WERI-Rb-1 (cell line): ENCODE data around the gene LMX1A.
A peak's percentile ranks its signal among the peaks of the same experiment; 100 is the strongest.

Experiments
- DNase-seq: peaks from one replicate; pipeline ENCODE4 v3.0.0-alpha.2; 2020
- H3K27ac ChIP-seq: fragments of 250-450 bp; sonication (Bioruptor Pico); 2 replicates; pipeline ENCODE4 v1.5.1; 2020; ENCODE audit warnings: mild to moderate bottlenecking, moderate library complexity
- H3K27me3 ChIP-seq: fragments of 250-450 bp; sonication (Bioruptor Pico); 2 replicates; pipeline ENCODE4 v1.5.1; 2021; ENCODE audit warnings: mild to moderate bottlenecking, low read depth, moderate library complexity; ENCODE audit not compliant: insufficient read depth, severe bottlenecking
- H3K36me3 ChIP-seq: fragments of 250-450 bp; sonication (Bioruptor Pico); 2 replicates; pipeline ENCODE4 v1.5.1; 2020; ENCODE audit warnings: mild to moderate bottlenecking, moderate library complexity
- H3K4me3 ChIP-seq: 2 replicates; pipeline ENCODE4 v1.5.1; 2011; ENCODE audit warnings: low read depth, mild to moderate bottlenecking, control low read depth, low read length
- H3K9me3 ChIP-seq: fragments of 250-450 bp; sonication (Bioruptor Pico); 2 replicates; pipeline ENCODE4 v1.5.1; 2021; ENCODE audit warnings: mild to moderate bottlenecking, moderate library complexity; ENCODE audit not compliant: severe bottlenecking
- TF ChIP-seq, protein P1 (sequence below): IDR thresholded peaks from 2 replicates; pipeline ENCODE4 v1.5.1; 2011; ENCODE audit warnings: low read depth, mild to moderate bottlenecking, control low read depth, inconsistent platforms, low read length

The LMX1A gene

DNA sequence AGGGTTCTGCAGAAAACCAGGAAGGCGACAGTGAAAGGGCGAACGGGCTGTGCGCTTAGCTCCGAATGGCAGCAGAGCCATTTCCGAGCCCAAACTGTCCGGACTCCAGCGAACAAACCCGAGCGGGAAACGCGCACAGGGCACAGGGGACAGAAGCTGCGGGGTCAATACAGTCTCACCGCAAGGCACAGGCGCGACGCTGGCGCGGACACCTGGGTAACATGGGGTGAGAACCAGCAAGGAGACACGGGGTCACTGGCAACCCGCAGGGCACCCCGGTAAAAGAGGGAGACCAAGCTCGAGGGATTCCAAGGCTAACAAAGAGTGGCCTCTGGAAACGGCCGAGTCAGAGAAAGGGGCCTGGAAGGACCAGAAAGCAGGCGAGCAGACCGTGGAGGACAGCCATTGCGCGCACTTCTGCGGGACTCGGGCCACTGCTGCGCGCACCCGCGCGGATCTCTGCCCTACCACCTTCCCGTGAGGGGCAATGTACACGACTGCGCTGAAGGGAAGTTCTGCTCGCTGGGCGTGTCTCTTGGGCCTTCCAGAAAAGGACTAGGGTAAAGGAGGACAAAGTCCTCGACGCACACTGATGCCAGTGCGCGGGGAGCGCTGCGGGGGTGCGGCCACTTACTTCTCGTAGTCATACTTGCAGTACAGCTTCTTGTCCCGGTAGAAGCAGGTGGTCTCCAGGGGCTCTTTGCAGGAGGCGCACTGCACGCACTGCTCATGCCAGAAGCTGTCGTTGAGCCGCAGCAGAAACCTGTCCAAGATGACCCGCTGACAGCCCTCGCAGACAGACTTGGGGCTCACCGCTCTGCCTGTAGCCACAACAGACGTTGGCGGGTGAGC lies 3.8 kb downstream of the LMX1A start:
- TF ChIP-seq, protein P1, sequence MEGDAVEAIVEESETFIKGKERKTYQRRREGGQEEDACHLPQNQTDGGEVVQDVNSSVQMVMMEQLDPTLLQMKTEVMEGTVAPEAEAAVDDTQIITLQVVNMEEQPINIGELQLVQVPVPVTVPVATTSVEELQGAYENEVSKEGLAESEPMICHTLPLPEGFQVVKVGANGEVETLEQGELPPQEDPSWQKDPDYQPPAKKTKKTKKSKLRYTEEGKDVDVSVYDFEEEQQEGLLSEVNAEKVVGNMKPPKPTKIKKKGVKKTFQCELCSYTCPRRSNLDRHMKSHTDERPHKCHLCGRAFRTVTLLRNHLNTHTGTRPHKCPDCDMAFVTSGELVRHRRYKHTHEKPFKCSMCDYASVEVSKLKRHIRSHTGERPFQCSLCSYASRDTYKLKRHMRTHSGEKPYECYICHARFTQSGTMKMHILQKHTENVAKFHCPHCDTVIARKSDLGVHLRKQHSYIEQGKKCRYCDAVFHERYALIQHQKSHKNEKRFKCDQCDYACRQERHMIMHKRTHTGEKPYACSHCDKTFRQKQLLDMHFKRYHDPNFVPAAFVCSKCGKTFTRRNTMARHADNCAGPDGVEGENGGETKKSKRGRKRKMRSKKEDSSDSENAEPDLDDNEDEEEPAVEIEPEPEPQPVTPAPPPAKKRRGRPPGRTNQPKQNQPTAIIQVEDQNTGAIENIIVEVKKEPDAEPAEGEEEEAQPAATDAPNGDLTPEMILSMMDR, result no peak
- Histone ChIP-seq H3K36me3 (no peaks in the 10 kb centered on the region), H3K27me3 (no peaks in the 10 kb centered on the region), H3K27ac (no peak overlapping the region), H3K9me3 (peaks cover 11% of the 10 kb centered on the region), H3K4me3 (no peak overlapping the region)
- no peak for DNase-seq

- no peaks in the 10 kb centered on the region for H3K36me3 ChIP-seq
- TF ChIP-seq, protein P1, result no peak
- no peak for DNase-seq
- H3K27ac ChIP-seq, result no peak overlapping the region
- H3K4me3 ChIP-seq, result no peak overlapping the region
- peaks cover 11% of the 10 kb centered on the region for H3K9me3 ChIP-seq
- no peaks in the 10 kb centered on the region for H3K27me3 ChIP-seq
Observed at GRCh38 chr1:165351863-165352441, 4.6 kb downstream of the LMX1A start.

DNA sequence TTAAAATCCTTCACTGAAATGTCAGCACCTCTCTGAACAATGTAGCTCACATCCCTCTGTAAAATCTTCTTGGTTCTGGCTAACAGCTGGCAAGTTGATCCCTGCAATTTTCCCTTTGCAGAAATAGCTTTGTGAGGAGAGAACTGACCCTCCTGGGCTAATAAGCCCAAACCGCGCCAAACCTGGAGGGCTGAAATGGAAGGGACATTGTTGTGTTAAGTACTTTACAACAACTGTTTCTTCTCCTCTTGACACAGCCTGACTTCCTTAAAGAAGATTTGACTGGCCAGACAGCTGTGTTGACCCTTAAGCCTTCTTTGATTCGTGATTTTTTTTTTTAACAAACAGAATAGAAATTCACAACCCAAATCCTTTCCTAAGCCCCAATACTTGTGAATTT lies 5.7 kb downstream of the LMX1A start:
- Histone ChIP-seq H3K4me3 (no peak overlapping the region), H3K36me3 (no peaks in the 10 kb centered on the region), H3K27me3 (no peaks in the 10 kb centered on the region), H3K27ac (peak overlapping the region; percentile 21; the same call in 1 of the 2 replicates), H3K9me3 (peaks cover 11% of the 10 kb centered on the region)
- DNase-seq, result peak; percentile 32
- TF ChIP-seq, protein P1, result no peak

- DNase-seq, result no peak
Observed at GRCh38 chr1:165345502-165345901, 11.0 kb downstream of the LMX1A start.

GRCh38 chr1:165344736-165345135 lies 11.8 kb downstream of the LMX1A start:
- Histone ChIP-seq H3K4me3 (no peak overlapping the region), H3K36me3 (no peaks in the 10 kb centered on the region), H3K9me3 (no peaks in the 10 kb centered on the region), H3K27ac (no peak overlapping the region), H3K27me3 (no peaks in the 10 kb centered on the region)
- DNase-seq, result no peak
- TF ChIP-seq, protein P1, result no peak

More at GRCh38 chr1:165345502-165345901, 11.0 kb downstream of the LMX1A start:
- H3K36me3 ChIP-seq, result no peaks in the 10 kb centered on the region
- H3K4me3 ChIP-seq, result no peak overlapping the region
- TF ChIP-seq, protein P1, result no peak
- no peaks in the 10 kb centered on the region for H3K9me3 ChIP-seq
- no peak overlapping the region for H3K27ac ChIP-seq
- no peaks in the 10 kb centered on the region for H3K27me3 ChIP-seq
